Osteoblast (primary cell): Measurements from ENCODE around the gene MGAT5. TPM values are rescaled to one million over a fixed set of nuclear protein-coding genes. Genes with fewer than 3 reads are reported as not detected.

Source experiments
- DNase-seq: peaks from one replicate; pipeline ENCODE4 v3.0.0; 2011; ENCODE audit warnings: low spot score, mixed read lengths; ENCODE audit not compliant: insufficient read length; ENCODE audit errors: missing footprints
- H2AFZ ChIP-seq: 2 replicates; pipeline ENCODE4 v1.6.0; 2011; ENCODE audit warnings: mild to moderate bottlenecking, low read length
- H3K27ac ChIP-seq: 2 replicates; pipeline ENCODE4 v1.5.1; 2011; ENCODE audit warnings: mild to moderate bottlenecking, low read depth, low read length, moderate library complexity
- H3K27me3 ChIP-seq: 2 replicates; pipeline ENCODE4 v1.6.0; 2012; ENCODE audit warnings: mild to moderate bottlenecking, control low read depth, inconsistent platforms, low read length, moderate library complexity; ENCODE audit not compliant: insufficient read depth
- H3K36me3 ChIP-seq: 2 replicates; pipeline ENCODE4 v1.5.1; 2011; ENCODE audit warnings: mild to moderate bottlenecking, low read length, control low read depth, moderate library complexity; ENCODE audit not compliant: insufficient read depth
- H3K4me1 ChIP-seq: 2 replicates; pipeline ENCODE4 v1.5.1; 2011; ENCODE audit warnings: mild to moderate bottlenecking, low read length, control low read depth, moderate library complexity; ENCODE audit not compliant: insufficient read depth
- H3K4me2 ChIP-seq: 2 replicates; pipeline ENCODE4 v1.6.0; 2011; ENCODE audit warnings: mild to moderate bottlenecking, low read length; ENCODE audit not compliant: insufficient read depth
- H3K4me3 ChIP-seq: fragments of 200-600 bp; sonication (generic); 3 replicates; pipeline ENCODE4 v1.5.1; 2012; ENCODE audit warnings: mild to moderate bottlenecking, low read length, inconsistent platforms; ENCODE audit not compliant: insufficient read depth
- H3K79me2 ChIP-seq: 2 replicates; pipeline ENCODE4 v1.6.0; 2012; ENCODE audit warnings: mild to moderate bottlenecking, low read length, control low read depth, inconsistent platforms; ENCODE audit not compliant: insufficient read depth
- H3K9me3 ChIP-seq: 2 replicates; pipeline ENCODE4 v1.5.1; 2011; ENCODE audit warnings: low read depth, low read length, control low read depth
- H4K20me1 ChIP-seq: 2 replicates; pipeline ENCODE4 v1.6.0; 2012; ENCODE audit warnings: mild to moderate bottlenecking, low read length, control low read depth; ENCODE audit not compliant: insufficient read depth
- total RNA-seq: library from RNA; depleted of rRNA; stranded (reverse); fragments of >200 nt; gene quantifications from 2 replicates; pipeline ENCODE4 v1.2.3, GENCODE V29; 2012
- TF ChIP-seq, protein P1 (sequence below): IDR thresholded peaks from 2 replicates; pipeline ENCODE4 v1.5.1; 2011; ENCODE audit warnings: mild to moderate bottlenecking, low read depth, low read length, moderate library complexity; ENCODE audit errors: extremely low read depth

The MGAT5 gene
- total RNA-seq, 1 donor, result 29.7 TPM

DNA sequence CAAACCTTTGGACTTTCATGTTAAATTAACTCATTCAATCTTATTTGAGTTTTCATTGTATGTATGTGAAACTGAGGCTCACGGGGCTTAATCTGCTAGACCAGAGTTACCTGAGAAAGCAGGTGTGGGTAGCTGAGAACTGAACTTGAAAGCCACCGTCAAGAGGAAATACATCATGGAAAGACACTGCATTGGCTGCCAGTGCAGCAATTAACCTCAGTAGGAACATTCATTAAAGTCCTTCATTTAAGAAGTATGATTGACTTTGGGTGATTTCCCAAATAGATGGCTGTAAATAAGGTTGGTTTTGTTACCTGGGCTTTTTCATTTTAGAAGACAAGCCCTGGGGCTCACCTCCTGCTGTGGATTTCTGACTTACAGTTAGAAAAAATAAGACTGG lies 36.5 kb upstream of the MGAT5 start:
- Histone ChIP-seq H3K4me3 (no peak overlapping the region), H3K4me2 (no peak overlapping the region), H4K20me1 (peaks cover 10% of the 10 kb centered on the region), H3K27me3 (no peaks in the 10 kb centered on the region), H3K36me3 (no peaks in the 10 kb centered on the region), H3K79me2 (peaks cover 24% of the 10 kb centered on the region), H3K27ac (no peak overlapping the region), H2AFZ (no peak overlapping the region), H3K9me3 (no peaks in the 10 kb centered on the region), H3K4me1 (peaks cover 3% of the 10 kb centered on the region)
- DNase-seq, result no peak
- TF ChIP-seq, protein P1, sequence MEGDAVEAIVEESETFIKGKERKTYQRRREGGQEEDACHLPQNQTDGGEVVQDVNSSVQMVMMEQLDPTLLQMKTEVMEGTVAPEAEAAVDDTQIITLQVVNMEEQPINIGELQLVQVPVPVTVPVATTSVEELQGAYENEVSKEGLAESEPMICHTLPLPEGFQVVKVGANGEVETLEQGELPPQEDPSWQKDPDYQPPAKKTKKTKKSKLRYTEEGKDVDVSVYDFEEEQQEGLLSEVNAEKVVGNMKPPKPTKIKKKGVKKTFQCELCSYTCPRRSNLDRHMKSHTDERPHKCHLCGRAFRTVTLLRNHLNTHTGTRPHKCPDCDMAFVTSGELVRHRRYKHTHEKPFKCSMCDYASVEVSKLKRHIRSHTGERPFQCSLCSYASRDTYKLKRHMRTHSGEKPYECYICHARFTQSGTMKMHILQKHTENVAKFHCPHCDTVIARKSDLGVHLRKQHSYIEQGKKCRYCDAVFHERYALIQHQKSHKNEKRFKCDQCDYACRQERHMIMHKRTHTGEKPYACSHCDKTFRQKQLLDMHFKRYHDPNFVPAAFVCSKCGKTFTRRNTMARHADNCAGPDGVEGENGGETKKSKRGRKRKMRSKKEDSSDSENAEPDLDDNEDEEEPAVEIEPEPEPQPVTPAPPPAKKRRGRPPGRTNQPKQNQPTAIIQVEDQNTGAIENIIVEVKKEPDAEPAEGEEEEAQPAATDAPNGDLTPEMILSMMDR, result no peak

GRCh38 chr2:134217924-134218323 lies 35.9 kb upstream of the MGAT5 start:
- Histone ChIP-seq H3K36me3 (no peaks in the 10 kb centered on the region), H3K27me3 (no peaks in the 10 kb centered on the region), H3K4me1 (peaks cover 3% of the 10 kb centered on the region), H3K4me2 (no peak overlapping the region), H3K9me3 (no peaks in the 10 kb centered on the region), H3K79me2 (peaks cover 20% of the 10 kb centered on the region), H3K4me3 (no peak overlapping the region), H2AFZ (no peak overlapping the region), H3K27ac (no peak overlapping the region), H4K20me1 (peaks cover 10% of the 10 kb centered on the region)
- no peak for DNase-seq
- TF ChIP-seq, protein P1, result no peak

DNA sequence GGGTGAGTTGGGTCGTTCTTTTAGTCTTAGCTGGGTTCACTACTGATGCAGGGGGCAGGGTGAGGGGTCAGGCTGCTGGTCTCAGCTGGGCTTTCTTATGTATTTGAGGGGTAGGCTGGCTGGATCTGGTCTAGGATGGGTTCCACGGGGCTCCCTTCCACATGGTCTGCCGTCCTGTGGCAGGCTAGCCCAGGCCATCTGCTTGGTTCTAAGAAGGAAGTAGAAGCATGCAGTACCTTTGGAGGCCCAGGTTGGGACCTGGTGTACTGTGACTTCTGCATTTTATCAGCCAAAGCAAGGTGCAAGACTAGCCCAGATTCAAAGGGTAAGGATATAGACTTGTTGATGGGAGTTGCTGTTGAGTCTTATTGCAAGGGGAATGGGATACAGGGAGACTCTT lies 35.5 kb upstream of the MGAT5 start:
- peaks cover 20% of the 10 kb centered on the region for H3K79me2 ChIP-seq
- no peaks in the 10 kb centered on the region for H3K9me3 ChIP-seq
- H3K4me2 ChIP-seq, result no peak overlapping the region
- peaks cover 3% of the 10 kb centered on the region for H3K4me1 ChIP-seq
- peaks cover 10% of the 10 kb centered on the region for H4K20me1 ChIP-seq
- H2AFZ ChIP-seq, result no peak overlapping the region
- H3K4me3 ChIP-seq, result no peak overlapping the region
- H3K27me3 ChIP-seq, result no peaks in the 10 kb centered on the region
- no peak for DNase-seq
- H3K27ac ChIP-seq, result no peak overlapping the region
- no peaks in the 10 kb centered on the region for H3K36me3 ChIP-seq
- TF ChIP-seq, protein P1, result no peak

- TF ChIP-seq, protein P1, result no peak
- Histone ChIP-seq H3K27ac (no peak overlapping the region), H3K4me3 (no peak overlapping the region), H3K9me3 (no peaks in the 10 kb centered on the region), H4K20me1 (peaks cover 10% of the 10 kb centered on the region), H3K36me3 (no peaks in the 10 kb centered on the region), H3K27me3 (no peaks in the 10 kb centered on the region), H2AFZ (no peak overlapping the region), H3K4me2 (no peak overlapping the region), H3K79me2 (peaks cover 20% of the 10 kb centered on the region), H3K4me1 (peaks cover 3% of the 10 kb centered on the region)
- DNase-seq, result no peak
These were observed 34.8 kb upstream of the MGAT5 start for GRCh38 chr2:134218930-134219658.
